Esophagus mucosa (tissue), 1 donor: ENCODE data around the gene PAFAH1B1. TPM values are rescaled to one million over a fixed set of nuclear protein-coding genes. Genes with fewer than 3 reads are reported as not detected.

Source experiments
- ATAC-seq: fragments of 200-7000 bp; cut with Tn5 transposase; one replicate; pipeline ENCODE4 v1.9.1; 2020
- total RNA-seq: library from RNA; stranded (reverse); gene quantifications from one replicate; pipeline ENCODE4 v1.2.4, GENCODE V29; 2023
- donor health status: DM: yes; HTN: yes; CAD: no.

The PAFAH1B1 gene
- total RNA-seq, 1 donor from 2014 or later, result 102 TPM

- peak; percentile 20 for ATAC-seq
Measured at GRCh38 chr17:2723505-2723996, 130.1 kb downstream of the PAFAH1B1 start.

GRCh38 chr17:2723997-2724783 is 130.7 kb downstream of the PAFAH1B1 start:
- peak; percentile 35 for ATAC-seq

- peak; percentile 62 for ATAC-seq
Measured at GRCh38 chr17:2724784-2725164, 131.3 kb downstream of the PAFAH1B1 start.

- ATAC-seq, result no peak
Measured at GRCh38 chr17:2730764-2731353, 137.4 kb downstream of the PAFAH1B1 start.

- ATAC-seq, result no peak
Measured at GRCh38 chr17:2731807-2732206, 138.4 kb downstream of the PAFAH1B1 start.

- no peak for ATAC-seq
Measured at GRCh38 chr17:2734939-2735338, 141.5 kb downstream of the PAFAH1B1 start.

Other genes starting within 250 kb of the PAFAH1B1 start
- gene MNT, start 192.6 kb upstream of the PAFAH1B1 start, total RNA-seq, result 28.6 TPM
- gene METTL16, start 81.8 kb upstream of the PAFAH1B1 start, total RNA-seq, result 20.8 TPM
- gene CLUH, start 118.1 kb downstream of the PAFAH1B1 start, total RNA-seq, result 99.0 TPM
- 0.68 TPM for gene CCDC92B, start 156.0 kb downstream of the PAFAH1B1 start, total RNA-seq
- 17.9 TPM for gene RAP1GAP2, start 202.8 kb downstream of the PAFAH1B1 start, total RNA-seq